ENCODE data around the gene DPH1.

- TF ChIP-seq EP300 (IDR thresholded peaks at IDR 0.05), result no peak
- no peak for TF ChIP-seq CTCF (IDR thresholded peaks at IDR 0.05)
- TF ChIP-seq POLR2A (IDR thresholded peaks at IDR 0.05), result no peak
- TF ChIP-seq POLR2AphosphoS5 (IDR thresholded peaks at IDR 0.05), result no peak
These were observed 47.1 kb downstream of the DPH1 start for GRCh38 chr17:2077040-2077439.
